ENCODE results near the gene GNAT2. TPM values are rescaled to one million over a fixed set of nuclear protein-coding genes. Genes with fewer than 3 reads are reported as not detected.
A peak's percentile ranks its signal among the peaks of the same experiment; 100 is the strongest.

GNAT2 gene
- total and polyA plus RNA-seq, 8 donors, result 0.21 TPM; not detected in 7

DNA sequence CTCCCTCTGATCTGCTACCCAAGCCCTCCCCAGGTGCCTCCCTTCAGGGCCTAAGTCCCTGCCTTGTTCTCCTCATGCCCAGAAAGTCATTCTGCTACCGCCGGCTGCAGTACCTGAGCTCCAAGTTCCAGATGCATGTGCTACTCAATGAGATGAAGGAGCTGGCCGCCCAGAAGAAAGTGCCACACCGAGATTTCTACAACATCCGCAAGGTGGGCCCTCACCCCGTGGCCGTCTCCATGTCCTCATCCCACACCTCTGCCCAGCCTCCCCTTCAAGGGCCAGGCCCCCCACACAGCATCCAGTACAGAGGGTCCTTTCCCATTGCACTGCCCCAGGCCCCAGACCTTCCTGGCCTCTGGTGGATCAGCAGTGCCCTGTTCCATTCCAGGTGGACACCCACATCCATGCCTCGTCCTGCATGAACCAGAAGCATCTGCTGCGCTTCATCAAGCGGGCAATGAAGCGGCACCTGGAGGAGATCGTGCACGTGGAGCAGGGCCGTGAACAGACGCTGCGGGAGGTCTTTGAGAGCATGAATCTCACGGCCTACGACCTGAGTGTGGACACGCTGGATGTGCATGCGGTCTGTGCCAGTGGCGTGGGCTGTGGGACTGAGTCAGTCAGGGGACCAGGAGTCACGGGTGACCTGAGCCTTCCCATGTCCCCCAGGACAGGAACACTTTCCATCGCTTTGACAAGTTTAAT lies 8.4 kb upstream of the GNAT2 start:
- Histone ChIP-seq H3K27ac (no peak overlapping the region), H3K27me3 (no peaks in the 10 kb centered on the region), H3K36me3 (peaks cover 0 to 74% of the 10 kb centered on the region in 2 donors), H3K9me3 (no peaks in the 10 kb centered on the region), H3K4me3 (no peak overlapping the region), H3K4me1 (peaks cover 3 to 19% of the 10 kb centered on the region in 2 donors)
- no peak for ATAC-seq
- peak in 1 of 4 donors; percentile 69 for DNase-seq
- intact Hi-C loops (cut with DNase I), result no loop called here
- TF ChIP-seq, protein P1, sequence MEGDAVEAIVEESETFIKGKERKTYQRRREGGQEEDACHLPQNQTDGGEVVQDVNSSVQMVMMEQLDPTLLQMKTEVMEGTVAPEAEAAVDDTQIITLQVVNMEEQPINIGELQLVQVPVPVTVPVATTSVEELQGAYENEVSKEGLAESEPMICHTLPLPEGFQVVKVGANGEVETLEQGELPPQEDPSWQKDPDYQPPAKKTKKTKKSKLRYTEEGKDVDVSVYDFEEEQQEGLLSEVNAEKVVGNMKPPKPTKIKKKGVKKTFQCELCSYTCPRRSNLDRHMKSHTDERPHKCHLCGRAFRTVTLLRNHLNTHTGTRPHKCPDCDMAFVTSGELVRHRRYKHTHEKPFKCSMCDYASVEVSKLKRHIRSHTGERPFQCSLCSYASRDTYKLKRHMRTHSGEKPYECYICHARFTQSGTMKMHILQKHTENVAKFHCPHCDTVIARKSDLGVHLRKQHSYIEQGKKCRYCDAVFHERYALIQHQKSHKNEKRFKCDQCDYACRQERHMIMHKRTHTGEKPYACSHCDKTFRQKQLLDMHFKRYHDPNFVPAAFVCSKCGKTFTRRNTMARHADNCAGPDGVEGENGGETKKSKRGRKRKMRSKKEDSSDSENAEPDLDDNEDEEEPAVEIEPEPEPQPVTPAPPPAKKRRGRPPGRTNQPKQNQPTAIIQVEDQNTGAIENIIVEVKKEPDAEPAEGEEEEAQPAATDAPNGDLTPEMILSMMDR (IDR thresholded peaks at IDR 0.05), result no peak

DNA sequence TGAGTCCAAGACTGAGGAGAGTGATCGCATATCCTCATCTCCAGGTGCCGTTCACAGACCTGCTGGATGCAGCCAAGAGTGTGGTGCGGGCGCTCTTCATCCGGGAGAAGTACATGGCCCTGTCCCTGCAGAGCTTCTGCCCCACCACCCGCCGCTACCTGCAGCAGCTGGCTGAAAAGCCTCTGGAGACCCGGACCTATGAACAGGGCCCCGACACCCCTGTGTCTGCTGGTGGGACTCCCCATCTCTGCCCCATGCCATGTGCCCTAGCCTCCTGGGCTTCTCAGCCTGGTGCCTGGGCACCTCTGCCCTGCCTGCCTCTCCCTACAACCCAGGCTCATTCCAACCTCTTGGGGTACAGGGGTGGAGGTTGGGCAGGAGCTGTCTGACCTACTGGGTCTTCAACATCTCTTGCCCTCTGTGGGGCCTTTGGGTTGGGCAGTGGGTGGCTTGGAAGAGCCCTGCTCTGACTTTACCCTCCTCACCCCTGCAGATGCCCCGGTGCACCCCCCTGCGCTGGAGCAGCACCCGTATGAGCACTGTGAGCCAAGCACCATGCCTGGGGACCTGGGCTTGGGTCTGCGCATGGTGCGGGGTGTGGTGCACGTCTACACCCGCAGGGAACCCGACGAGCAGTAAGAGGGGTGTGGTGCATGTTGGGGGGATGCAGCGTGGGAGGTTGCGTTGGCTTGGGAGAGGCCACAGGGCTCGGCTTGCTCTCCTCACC lies 7.4 kb upstream of the GNAT2 start:
- H3K4me3 ChIP-seq, result no peak overlapping the region
- ATAC-seq, result no peak
- peaks cover 0 to 65% of the 10 kb centered on the region in 2 donors for H3K36me3 ChIP-seq
- no peaks in the 10 kb centered on the region for H3K9me3 ChIP-seq
- peak in 1 of 4 donors; percentile 62 for DNase-seq
- no peak overlapping the region for H3K27ac ChIP-seq
- no peaks in the 10 kb centered on the region for H3K27me3 ChIP-seq
- TF ChIP-seq, protein P1 (IDR thresholded peaks at IDR 0.05), result no peak
- H3K4me1 ChIP-seq, result peaks cover 3 to 29% of the 10 kb centered on the region in 2 donors
- intact Hi-C loops (cut with DNase I), result no loop called here

DNA sequence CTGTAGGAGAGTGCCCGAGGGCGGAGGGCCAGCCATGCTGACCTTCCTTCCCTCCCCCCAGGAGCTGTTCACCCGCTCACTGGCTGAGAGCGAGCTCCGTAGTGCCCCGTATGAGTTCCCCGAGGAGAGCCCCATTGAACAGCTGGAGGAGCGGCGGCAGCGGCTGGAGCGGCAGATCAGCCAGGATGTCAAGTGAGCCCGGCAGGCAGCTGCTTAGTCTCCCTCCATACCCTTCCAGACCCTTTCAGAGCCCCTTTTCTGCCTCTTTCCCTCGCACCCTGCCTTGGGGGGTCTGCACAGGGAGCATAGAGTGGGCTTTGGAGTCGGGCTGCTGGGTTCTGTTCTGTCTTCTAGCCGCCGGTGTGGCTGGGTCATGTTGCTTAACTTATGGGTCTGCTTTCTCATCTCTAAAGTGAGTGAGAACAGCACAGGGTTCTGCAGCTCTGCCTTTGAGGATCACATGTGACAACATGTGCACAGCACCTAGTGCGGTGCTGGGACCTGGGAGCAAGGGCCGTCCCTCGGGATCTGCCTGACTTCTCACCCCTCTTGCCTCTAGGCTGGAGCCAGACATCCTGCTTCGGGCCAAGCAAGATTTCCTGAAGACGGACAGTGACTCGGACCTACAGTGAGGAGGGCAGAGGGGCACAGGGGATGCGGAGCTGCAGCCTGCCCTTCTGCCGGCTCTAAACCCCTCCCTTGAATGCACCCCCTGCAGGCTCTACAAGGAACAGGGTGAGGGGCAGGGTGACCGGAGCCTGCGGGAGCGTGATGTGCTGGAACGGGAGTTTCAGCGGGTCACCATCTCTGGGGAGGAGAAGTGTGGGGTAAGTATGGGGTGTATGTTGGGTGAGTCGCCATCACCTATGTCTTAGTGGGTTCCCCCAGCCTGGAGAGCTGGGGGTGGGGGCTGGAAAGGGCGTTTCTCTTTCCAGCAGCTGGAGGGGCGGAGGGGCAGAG lies 6.5 kb upstream of the GNAT2 start:
- Histone ChIP-seq H3K4me3 (no peak overlapping the region), H3K4me1 (peaks cover 7 to 38% of the 10 kb centered on the region in 2 donors), H3K27ac (no peak overlapping the region), H3K27me3 (no peaks in the 10 kb centered on the region), H3K9me3 (no peaks in the 10 kb centered on the region), H3K36me3 (peaks cover 0 to 55% of the 10 kb centered on the region in 2 donors)
- DNase-seq, result peak in 1 of 4 donors; percentile 58
- ATAC-seq, result no peak
- TF ChIP-seq, protein P1 (IDR thresholded peaks at IDR 0.05), result no peak
- intact Hi-C loops (cut with DNase I), result no loop called here

DNA sequence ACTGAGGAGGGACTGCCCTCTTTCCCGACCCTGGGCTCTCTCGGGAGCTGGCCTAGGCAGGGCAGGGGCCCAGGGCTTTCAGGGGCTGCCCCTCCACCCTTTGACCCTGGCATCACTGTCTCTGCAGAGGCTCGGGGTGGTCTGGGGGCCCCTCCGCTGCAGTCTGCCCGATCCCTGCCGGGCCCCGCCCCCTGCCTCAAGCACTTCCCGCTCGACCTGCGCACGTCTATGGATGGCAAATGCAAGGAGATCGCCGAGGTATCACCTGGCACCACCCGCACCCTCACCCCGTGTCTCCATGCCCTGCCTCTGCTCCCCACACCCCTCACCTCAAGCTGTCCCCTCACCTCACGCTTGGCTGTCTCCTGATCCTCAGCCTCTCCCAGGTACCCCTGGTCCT lies 5.8 kb upstream of the GNAT2 start:
- no peak overlapping the region for H3K27ac ChIP-seq
- no peak for DNase-seq
- intact Hi-C loops (cut with DNase I), result no loop called here
- TF ChIP-seq, protein P1 (IDR thresholded peaks at IDR 0.05), result no peak
- peaks cover 0 to 51% of the 10 kb centered on the region in 2 donors for H3K36me3 ChIP-seq
- H3K4me1 ChIP-seq, result peaks cover 7 to 38% of the 10 kb centered on the region in 2 donors
- H3K9me3 ChIP-seq, result no peaks in the 10 kb centered on the region
- H3K4me3 ChIP-seq, result no peak overlapping the region
- no peak for ATAC-seq
- no peaks in the 10 kb centered on the region for H3K27me3 ChIP-seq

Measured in left lung (tissue), 10 donors.